H1 (cell line): ENCODE measurements around the gene ACYP2.
"Not testable (repeated sequence)": the region's sequence is repeated elsewhere in the genome, so short reads cannot be mapped to it uniquely, and the experiment has no call there.

ENCODE experiments used
- BCL11A ChIP-seq, 2 experiments: IDR thresholded peaks; one replicate each; pipeline ENCODE4 v1.6.1; 2011; ENCODE audit warnings: low read depth in 2 of 2, low read length in 2 of 2, mild to moderate bottlenecking in 2 of 2
- JUND ChIP-seq: IDR thresholded peaks from 2 replicates; pipeline ENCODE4 v1.6.1; 2011; ENCODE audit warnings: mild to moderate bottlenecking, improper control_type of control experiment, low read length
- RNF2 ChIP-seq: fragments of 200-900, 300-1000 bp; sonication (generic); IDR thresholded peaks from 2 replicates; pipeline ENCODE4 v1.7.1; 2016; ENCODE audit warnings: borderline replicate concordance, low read depth, mild to moderate bottlenecking, antibody characterized with exemption, low read length; ENCODE audit not compliant: poor library complexity, severe bottlenecking; ENCODE audit errors: missing control alignments
- TF ChIP-seq, protein P1 (sequence below), 3 experiments: IDR thresholded peaks; 1 replicate in 2 of 3; 2 replicates in 1 of 3; pipeline versions ENCODE4 v1.5.1 to v1.6.1; 2011; ENCODE audit warnings: low read length in 3 of 3, mild to moderate bottlenecking in 3 of 3, inconsistent platforms in 2 of 3, low read depth in 1 of 3, moderate library complexity in 1 of 3; ENCODE audit not compliant: insufficient read depth in 1 of 3; ENCODE audit errors: control extremely low read depth in 1 of 3

- TF ChIP-seq, protein P1, sequence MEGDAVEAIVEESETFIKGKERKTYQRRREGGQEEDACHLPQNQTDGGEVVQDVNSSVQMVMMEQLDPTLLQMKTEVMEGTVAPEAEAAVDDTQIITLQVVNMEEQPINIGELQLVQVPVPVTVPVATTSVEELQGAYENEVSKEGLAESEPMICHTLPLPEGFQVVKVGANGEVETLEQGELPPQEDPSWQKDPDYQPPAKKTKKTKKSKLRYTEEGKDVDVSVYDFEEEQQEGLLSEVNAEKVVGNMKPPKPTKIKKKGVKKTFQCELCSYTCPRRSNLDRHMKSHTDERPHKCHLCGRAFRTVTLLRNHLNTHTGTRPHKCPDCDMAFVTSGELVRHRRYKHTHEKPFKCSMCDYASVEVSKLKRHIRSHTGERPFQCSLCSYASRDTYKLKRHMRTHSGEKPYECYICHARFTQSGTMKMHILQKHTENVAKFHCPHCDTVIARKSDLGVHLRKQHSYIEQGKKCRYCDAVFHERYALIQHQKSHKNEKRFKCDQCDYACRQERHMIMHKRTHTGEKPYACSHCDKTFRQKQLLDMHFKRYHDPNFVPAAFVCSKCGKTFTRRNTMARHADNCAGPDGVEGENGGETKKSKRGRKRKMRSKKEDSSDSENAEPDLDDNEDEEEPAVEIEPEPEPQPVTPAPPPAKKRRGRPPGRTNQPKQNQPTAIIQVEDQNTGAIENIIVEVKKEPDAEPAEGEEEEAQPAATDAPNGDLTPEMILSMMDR (IDR thresholded peaks at IDR 0.05; ENCODE audit: control extremely low read depth in 1 of 3, insufficient read depth in 1 of 3, low read depth in 1 of 3, low read length in 3 of 3), result not testable (repeated sequence)
- not testable (repeated sequence) for TF ChIP-seq JUND; RNF2; BCL11A (IDR thresholded peaks at IDR 0.05; ENCODE audit: low read depth in 2 of 2, low read length in 2 of 2)
These were observed 149.7 kb downstream of the ACYP2 start for GRCh38 chr2:54265081-54265480.
